Ecto neural progenitor cell (in vitro differentiated cells): ENCODE data around the gene HSPB3.
"Not testable (repeated sequence)": the region's sequence is repeated elsewhere in the genome, so short reads cannot be mapped to it uniquely, and the experiment has no call there.

Source experiments
- DNase-seq: peaks from one replicate; pipeline ENCODE4 v3.0.0-alpha.2; 2018; ENCODE audit warnings: low spot score

HSPB3 gene

DNA sequence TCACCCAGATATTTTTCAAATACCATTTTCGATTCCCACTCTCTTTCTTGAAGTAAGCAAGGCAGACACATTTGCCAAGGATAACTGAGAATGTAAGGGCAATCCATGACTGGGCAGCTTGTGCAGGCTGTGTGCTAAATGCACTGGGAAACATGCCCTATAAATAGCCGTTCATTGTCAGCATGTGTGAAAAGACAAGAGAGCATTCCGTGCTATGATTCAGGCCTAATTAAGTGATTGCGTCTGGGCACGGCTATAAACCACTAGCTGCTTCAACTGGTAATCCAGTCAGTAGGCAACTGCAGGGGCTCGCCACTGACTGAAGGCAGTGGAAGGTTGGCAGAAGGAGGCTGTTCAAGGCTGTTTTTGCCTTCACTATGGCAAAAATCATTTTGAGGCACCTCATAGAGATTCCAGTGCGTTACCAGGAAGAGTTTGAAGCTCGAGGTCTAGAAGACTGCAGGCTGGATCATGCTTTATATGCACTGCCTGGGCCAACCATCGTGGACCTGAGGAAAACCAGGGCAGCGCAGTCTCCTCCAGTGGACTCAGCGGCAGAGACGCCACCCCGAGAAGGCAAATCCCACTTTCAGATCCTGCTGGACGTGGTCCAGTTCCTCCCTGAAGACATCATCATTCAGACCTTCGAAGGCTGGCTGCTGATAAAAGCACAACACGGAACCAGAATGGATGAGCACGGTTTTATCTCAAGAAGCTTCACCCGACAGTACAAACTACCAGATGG, at the start of gene HSPB3:
TSS of gene HSPB3 (plus strand) at position 287 of the 745 bp plus-strand sequence. CDS start at position 378, 91 bp downstream.
- no peak for DNase-seq

- DNase-seq, result no peak
Observed at GRCh38 chr5:54411176-54411575, 44.3 kb upstream of the HSPB3 start.

- DNase-seq, result no peak
Observed at GRCh38 chr5:54412913-54413312, 42.6 kb upstream of the HSPB3 start.

DNA sequence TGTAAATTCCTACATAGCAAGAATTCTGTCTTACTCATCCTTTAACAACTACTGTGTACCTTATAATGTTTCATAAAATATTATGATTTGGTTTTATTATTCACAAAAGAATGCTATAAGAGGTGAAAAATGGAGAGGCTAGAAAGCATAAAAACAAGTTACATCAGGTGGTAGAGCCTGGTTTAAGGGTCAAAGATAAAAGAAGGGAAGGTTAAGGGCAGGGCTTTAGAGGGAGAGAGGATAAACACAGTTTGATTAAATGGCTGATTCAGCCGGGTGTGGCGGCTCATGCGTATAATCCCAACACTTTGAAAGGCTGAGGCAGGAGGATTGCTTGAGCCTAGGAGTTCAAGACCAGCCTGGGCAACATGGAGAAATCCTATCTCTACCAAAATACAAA, 40.4 kb upstream of the HSPB3 start:
- DNase-seq, result no peak

DNA sequence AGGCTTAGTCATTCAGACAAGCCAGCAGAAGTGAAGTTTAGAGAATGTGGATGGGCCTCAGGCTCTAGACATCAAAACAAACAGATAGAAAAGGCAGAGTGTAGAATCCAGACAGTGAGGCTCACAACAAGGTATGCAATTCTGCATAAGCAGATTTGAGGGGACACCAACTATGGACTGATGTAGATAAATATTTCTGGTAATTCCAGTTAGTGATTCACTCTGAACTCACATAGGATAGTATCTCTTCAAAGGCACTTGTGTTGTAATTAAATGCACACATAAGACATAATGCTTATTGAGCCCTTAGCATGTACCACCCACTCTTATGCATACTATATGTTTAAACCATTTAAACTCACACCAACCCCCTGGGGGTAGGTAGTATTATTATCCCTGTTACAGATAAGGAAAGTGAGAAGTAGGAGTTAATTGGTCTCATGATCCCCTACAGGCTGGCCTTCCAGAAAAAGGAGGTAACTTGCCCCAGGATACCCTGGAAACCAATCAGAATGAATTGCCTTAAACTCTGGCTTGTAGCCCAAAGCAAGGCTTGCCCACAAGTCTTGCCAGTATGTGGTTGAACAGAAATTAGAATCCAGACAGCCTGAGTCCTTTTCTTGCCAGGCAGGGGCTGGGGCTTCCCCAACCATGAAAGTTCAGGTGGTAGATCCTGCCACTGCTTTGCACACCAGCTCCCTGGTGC, 39.5 kb upstream of the HSPB3 start:
- DNase-seq, result no peak

DNA sequence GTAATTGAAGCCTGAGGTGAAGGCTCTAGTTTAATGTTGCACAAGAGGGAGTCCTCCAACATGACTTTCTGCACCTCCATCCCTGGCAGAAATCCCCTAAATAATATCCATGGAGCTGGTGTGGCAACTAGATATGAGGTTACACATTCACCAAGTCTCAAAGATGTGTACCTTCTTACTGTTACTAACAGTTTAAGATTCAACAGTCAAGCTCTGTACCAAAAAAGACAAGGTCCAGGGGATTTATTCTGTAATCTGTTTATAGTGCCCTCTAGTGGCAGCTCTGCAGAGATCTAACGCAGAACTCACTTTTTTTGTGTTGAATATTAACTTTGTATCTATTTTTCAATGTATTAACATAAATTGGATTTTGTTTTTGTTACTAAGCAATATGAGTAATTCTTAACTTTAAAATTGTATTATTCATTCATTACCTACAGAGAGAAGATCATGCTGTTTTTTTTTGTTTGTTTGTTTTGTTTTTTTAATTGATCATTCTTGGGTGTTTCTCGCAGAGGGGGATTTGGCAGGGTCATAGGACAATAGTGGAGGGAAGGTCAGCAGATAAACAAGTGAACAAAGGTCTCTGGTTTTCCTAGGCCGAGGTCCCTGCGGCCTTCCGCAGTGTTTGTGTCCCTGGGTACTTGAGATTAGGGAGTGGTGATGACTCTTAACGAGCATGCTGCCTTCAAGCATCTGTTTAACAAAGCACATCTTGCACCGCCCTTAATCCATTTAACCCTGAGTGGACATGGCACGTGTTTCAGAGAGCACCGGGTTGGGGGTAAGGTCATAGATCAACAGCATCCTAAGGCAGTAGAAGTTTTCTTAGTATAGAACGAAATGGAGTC, 35.7 kb upstream of the HSPB3 start:
- DNase-seq, result not testable (repeated sequence)

- not testable (repeated sequence) for DNase-seq
Observed at GRCh38 chr5:54420511-54420910, 35.0 kb upstream of the HSPB3 start.

GRCh38 chr5:54421976-54422375, 33.5 kb upstream of the HSPB3 start:
- DNase-seq, result no peak

- DNase-seq, result no peak
Observed at GRCh38 chr5:54425258-54425657, 30.2 kb upstream of the HSPB3 start.

DNA sequence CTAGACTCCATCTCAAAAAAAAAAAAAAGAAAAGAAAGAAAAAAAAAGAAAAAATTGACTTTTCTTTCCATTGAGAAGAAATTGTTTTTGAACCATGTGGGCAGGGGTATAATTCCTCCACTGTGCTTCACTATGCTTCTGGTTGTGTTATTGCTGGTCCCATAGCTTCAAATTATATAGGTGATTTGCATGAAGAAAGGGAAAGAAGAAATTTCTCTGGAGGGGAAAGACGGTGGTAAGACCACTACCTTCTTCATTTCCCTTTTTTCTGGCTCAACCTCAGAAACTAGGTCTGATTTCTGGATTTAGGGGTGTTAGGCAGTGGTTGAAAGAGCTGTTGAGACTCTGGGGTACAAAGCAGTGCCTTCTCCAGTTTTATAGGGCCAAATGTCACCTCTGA, 29.3 kb upstream of the HSPB3 start:
- DNase-seq, result no peak

GRCh38 chr5:54434650-54435049, 20.8 kb upstream of the HSPB3 start:
- not testable (repeated sequence) for DNase-seq

GRCh38 chr5:54438620-54439389, 16.7 kb upstream of the HSPB3 start:
- no peak for DNase-seq

- no peak for DNase-seq
Observed at GRCh38 chr5:54440456-54440893, 15.0 kb upstream of the HSPB3 start.

DNA sequence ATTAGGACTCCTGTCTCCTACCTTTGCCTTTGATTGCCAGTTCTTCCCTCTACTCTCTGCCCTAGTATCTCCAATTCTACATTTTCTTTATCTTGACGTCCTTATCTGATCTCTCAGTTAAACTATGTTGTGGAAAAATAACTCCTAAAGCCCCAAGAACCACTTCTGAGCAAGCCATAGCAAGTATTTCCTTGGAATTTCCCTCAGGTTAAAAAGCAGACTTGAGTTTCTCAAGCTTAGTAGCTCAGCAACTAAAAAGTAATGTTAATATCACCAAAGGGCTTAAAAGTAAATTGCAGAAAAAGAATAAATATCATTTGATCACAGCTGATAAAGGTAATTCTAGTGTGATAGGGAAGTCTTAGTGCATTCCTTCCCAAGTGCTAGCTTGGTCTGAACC, 13.2 kb upstream of the HSPB3 start:
- DNase-seq, result no peak

DNA sequence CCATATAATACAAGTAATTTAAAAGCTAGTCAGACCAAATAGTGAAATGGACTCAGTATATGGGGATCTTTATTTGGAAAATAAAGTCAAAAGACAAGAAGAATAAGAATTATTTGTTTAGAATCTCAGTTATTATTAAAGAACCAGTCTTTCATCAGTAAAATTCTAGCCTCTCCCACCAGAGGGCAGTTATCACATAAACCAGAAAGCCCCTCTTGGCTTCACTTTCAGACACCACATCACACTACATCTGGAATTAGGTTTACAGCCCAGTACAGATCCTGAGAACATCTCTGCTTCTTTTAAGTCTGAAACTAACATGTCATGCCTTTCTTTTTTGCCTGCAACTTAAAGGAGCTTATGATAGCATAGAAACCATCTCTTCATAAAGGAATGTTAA, 12.2 kb upstream of the HSPB3 start:
- no peak for DNase-seq

DNA sequence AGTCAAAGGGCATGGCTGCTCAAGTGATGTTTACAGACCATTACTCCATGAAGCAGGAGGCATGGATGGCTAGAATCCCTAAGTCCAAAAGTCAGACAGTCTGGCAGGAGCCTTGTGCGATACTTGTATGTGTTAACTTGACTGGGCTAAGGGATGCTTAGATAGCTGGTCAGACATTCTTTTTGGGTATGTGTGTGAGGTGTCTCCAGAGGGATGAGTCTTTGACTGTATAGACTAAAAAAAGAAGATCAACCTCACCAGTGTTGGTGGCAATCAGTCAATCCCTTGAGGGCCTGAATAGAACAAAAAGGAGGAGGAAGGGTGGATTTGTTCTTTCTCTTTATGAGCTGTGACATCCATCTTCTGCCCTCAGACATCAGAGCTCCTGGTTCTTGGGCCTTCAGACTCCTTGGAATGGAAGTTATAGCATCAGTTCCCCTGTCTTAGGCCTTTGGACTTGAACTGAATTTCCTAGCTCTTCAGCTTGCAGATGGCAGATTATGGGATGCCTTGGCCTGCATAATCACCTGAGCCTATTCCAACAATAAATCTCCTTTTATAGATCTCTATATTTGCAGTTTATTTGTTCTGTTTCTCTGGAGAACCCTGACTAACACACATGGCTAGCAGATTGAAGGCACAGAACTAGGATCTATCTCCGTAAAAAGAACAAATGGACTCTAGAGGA, 9.7 kb upstream of the HSPB3 start:
- DNase-seq, result no peak

- DNase-seq, result no peak
Observed at GRCh38 chr5:54446379-54446732, 9.1 kb upstream of the HSPB3 start.

DNA sequence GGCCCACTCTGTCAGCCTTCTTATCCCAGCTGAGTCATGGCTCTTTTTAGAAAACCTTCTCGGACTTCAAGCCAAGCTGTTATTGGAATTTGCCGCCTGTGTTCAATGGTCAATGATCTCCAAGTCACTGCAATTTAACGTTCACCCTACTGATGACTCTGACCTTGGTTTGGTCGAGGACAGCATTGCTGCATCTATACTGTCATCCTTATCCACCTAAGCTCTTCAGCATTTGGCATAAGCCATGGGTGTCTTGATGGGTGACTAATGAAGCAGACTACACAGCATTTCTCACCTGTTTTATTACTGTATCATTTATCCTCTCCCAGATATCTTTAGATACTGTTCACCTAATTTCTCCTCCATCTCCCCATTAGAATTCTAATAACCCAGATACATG, 5.6 kb upstream of the HSPB3 start:
- no peak for DNase-seq

- no peak for DNase-seq
Observed at GRCh38 chr5:54450542-54450941, 5.0 kb upstream of the HSPB3 start.

DNA sequence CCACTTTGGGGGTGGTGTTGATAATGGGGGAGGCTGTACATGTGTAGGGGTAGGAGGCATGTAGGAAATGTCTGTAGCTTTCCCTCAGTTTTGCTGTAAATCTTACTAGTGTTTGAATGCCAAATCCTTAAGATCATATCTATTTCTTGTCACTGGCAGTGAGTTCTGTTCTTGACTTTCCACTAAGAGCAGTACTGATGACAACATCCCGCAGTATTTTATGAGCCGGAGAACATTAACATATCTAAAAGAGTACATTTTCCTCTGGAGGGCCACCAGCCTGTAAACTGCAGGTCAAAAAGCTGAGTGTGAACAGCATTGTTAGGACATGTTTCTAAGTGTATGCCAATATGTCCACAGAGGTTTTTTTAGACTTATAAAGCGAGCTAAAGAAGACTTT, 2.5 kb upstream of the HSPB3 start:
- DNase-seq, result no peak

GRCh38 chr5:54454602-54455001, 897 bp upstream of the HSPB3 start:
- DNase-seq, result no peak
